Hepatic stellate cell (primary cell): ENCODE measurements around the gene AGO3.

Experiments used
- DNase-seq: peaks from one replicate; pipeline ENCODE4 v3.0.0; 2011; ENCODE audit warnings: low spot score

AGO3 gene

GRCh38 chr1:36083635-36084496, 153.0 kb downstream of the AGO3 start, which contains the start of gene TEKT2:
Gene TEKT2 (plus strand): TSS chr1:36084094. CDS start chr1:36084922, 828 bp downstream.
- peak; percentile 41 for DNase-seq

GRCh38 chr1:36084497-36085115, 153.7 kb downstream of the AGO3 start:
- no peak for DNase-seq

GRCh38 chr1:36085126-36085525, 154.2 kb downstream of the AGO3 start:
- DNase-seq, result no peak

- DNase-seq, result no peak
Observed at GRCh38 chr1:36085686-36086526, 155.0 kb downstream of the AGO3 start.

- DNase-seq, result no peak
Observed at GRCh38 chr1:36086529-36087232, 155.8 kb downstream of the AGO3 start.

GRCh38 chr1:36087233-36088123, 156.6 kb downstream of the AGO3 start:
- no peak for DNase-seq

GRCh38 chr1:36088265-36088576, 157.3 kb downstream of the AGO3 start:
- DNase-seq, result no peak

- DNase-seq, result peak; percentile 93
Observed at GRCh38 chr1:36088577-36089392, 157.9 kb downstream of the AGO3 start, which contains the start of gene ADPRS. Gene ADPRS (plus strand): TSS chr1:36088892. CDS start chr1:36088905, 13 bp downstream.

- peak; percentile 59 for DNase-seq
Observed at GRCh38 chr1:36089393-36090121, 158.7 kb downstream of the AGO3 start.

GRCh38 chr1:36091141-36091540, 160.2 kb downstream of the AGO3 start:
- no peak for DNase-seq

GRCh38 chr1:36091698-36092097, 160.8 kb downstream of the AGO3 start:
- no peak for DNase-seq

GRCh38 chr1:36092166-36092797, 161.4 kb downstream of the AGO3 start:
- no peak for DNase-seq

GRCh38 chr1:36092798-36093185, 161.9 kb downstream of the AGO3 start:
- no peak for DNase-seq

- no peak for DNase-seq
Observed at GRCh38 chr1:36093226-36093625, 162.3 kb downstream of the AGO3 start.

- DNase-seq, result no peak
Observed at GRCh38 chr1:36093929-36094328, 163.0 kb downstream of the AGO3 start.

GRCh38 chr1:36094621-36095061, 163.7 kb downstream of the AGO3 start:
- no peak for DNase-seq

- DNase-seq, result no peak
Observed at GRCh38 chr1:36095760-36096405, 165.0 kb downstream of the AGO3 start.
